DMS53 treated with DMSO at 0.1 percent for 48 hours (cell line): ENCODE data around the gene PCDHGA7.
"Not testable (repeated sequence)": the region's sequence is repeated elsewhere in the genome, so short reads cannot be mapped to it uniquely, and the experiment has no call there.

Experiments used
- DNase-seq: peaks from one replicate; lab custom pipeline; 2025; ENCODE audit not compliant: unreplicated experiment; lab: John Stamatoyannopoulos, UW

Gene PCDHGA7

DNA sequence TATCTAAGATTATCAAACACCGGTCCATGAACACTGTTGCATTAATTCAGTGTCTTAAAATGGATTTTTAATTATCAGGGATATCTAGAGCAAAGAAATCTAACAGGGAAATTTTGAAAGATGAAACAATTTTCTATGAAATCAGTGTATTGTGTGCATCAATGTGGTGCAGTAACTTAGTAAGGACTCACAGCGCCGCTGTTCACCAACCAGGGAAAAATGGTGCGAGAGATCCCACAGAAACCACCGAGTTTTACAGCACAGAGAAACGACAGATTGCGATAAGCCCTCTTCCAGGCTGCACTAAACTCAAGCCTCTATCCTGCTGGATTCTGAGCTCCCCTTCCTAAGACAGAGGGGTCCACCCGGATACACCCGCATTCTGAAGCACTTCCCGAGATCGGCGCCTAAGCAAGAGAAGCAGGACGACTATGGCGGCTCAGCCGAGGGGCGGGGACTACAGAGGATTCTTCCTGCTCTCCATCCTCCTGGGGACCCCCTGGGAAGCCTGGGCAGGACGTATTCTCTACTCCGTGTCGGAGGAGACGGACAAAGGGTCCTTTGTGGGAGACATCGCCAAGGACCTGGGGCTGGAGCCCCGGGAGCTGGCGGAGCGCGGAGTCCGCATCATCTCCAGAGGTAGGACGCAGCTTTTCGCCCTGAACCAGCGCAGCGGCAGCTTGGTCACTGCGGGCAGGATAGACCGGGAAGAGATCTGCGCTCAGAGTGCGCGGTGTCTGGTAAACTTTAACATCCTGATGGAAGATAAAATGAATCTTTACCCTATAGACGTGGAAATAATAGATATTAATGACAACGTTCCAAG is at the start of gene PCDHGA7:
Gene PCDHGA7, plus strand, starts transcription at position 274 of the 826 bp plus-strand sequence. Its CDS starts 158 bp downstream, at position 432.
- peak; percentile 24 for DNase-seq

GRCh38 chr5:141338538-141339306 is 43.8 kb upstream of the PCDHGA7 start, which contains the start of gene PCDHGA2:
PCDHGA2 (plus strand) TSS chr5:141338760.
- DNase-seq = no peak

DNA sequence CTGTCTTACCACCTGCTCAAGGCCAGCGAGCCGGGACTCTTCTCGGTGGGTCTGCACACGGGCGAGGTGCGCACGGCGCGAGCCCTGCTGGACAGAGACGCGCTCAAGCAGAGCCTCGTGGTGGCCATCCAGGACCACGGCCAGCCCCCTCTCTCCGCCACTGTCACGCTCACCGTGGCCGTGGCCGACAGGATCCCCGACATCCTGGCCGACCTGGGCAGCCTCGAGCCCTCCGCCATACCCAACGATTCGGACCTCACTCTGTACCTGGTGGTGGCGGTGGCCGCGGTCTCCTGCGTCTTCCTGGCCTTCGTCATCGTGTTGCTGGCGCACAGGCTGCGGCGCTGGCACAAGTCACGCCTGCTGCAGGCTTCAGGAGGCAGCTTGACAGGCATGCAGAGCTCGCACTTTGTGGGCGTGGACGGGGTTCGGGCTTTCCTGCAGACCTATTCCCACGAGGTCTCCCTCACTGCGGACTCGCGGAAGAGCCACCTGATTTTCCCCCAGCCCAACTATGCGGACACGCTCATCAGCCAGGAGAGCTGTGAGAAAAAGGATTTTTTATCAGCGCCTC is 41.7 kb upstream of the PCDHGA7 start:
- DNase-seq = not testable (repeated sequence)

- no peak for DNase-seq
Observed at GRCh38 chr5:141342773-141343172, 39.8 kb upstream of the PCDHGA7 start.

DNA sequence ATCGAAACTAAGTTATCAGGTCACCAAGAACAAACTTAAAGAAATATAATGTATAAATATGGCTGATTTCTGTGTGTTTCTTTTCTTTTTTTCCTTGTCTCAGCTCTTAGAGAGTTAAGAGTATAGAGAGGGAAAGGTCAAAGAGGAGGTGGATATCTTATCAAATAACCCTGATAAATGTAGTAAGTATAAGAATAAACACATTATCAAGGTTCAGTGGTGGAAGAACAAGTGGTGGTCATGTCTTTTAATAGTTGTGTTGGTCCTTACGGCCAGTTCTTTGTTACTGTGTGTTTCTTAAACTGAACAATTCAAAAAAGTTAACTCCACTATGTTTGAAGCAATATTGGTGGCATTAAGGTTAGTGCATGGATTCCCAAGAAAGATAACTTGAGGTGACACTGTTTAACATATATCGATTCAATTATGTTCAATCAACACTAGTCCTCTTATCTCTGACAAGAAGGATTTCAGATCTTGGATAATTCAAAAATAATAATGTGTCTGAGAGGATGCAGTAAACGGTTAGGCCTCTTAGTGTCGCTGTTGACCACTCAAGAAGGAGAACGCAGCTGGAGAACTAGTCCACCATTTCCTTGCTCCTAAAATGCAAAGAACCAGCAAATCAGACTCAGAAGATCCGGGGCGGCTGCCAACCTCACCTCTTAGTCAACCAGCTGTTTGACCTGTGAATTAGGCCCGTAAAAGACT is 39.1 kb upstream of the PCDHGA7 start, which contains the start of gene PCDHGA3:
Gene PCDHGA3, plus strand, starts transcription at position 588 of the 711 bp plus-strand sequence. CDS start 205 bp downstream, outside the sequence.
- no peak for DNase-seq

- no peak for DNase-seq
Observed at GRCh38 chr5:141343953-141344463, 38.5 kb upstream of the PCDHGA7 start.

GRCh38 chr5:141345327-141345726 is 37.2 kb upstream of the PCDHGA7 start:
- DNase-seq = no peak

GRCh38 chr5:141346017-141346416 is 36.5 kb upstream of the PCDHGA7 start:
- not testable (repeated sequence) for DNase-seq

DNA sequence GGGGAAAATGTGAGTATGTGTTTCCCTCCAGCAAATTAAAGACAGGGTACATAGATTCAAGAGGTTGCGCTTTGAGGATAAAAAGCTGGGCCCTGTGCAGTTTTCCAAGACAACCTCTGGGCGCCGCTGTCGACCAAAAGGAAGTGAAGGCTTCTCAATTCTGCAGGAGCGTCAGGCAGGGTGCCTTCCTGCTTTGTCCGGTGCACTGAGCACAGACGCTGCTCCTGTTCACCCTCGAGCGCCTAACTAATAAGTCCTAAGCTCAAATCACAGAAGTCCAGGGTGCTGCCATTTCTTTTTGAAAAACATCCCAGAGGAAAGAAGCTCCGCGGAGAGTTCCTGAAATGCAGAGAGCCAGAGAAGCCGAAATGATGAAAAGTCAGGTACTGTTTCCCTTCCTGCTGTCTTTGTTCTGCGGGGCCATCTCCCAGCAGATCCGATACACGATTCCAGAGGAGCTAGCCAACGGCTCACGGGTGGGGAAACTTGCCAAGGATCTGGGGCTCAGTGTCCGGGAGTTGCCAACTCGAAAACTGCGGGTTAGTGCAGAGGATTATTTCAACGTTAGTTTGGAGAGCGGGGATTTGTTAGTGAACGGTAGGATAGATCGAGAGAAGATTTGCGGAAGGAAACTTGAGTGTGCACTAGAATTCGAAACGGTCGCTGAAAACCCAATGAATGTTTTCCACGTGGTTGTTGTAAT is 32.5 kb upstream of the PCDHGA7 start, which contains the start of gene PCDHGB1:
Gene PCDHGB1, plus strand, starts transcription at position 183 of the 703 bp plus-strand sequence. Its CDS starts 162 bp downstream, at position 345.
- peak; percentile 85 for DNase-seq

DNA sequence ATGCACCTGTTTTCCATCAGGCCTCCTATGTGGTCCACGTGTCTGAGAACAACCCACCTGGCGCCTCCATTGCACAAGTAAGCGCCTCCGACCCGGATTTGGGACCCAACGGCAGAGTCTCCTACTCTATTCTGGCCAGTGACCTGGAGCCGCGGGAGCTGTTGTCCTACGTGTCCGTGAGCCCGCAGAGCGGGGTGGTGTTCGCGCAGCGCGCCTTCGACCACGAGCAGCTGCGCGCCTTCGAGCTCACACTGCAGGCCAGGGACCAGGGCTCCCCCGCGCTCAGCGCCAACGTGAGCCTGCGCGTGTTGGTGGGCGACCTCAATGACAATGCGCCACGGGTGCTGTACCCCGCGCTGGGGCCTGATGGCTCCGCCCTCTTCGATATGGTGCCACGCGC is 31.0 kb upstream of the PCDHGA7 start:
- no peak for DNase-seq

- DNase-seq = no peak
Observed at GRCh38 chr5:141354900-141355469, 27.6 kb upstream of the PCDHGA7 start, which contains the start of gene PCDHGA4. PCDHGA4 (plus strand) TSS chr5:141355021; CDS start chr5:141355108, 87 bp downstream.

DNA sequence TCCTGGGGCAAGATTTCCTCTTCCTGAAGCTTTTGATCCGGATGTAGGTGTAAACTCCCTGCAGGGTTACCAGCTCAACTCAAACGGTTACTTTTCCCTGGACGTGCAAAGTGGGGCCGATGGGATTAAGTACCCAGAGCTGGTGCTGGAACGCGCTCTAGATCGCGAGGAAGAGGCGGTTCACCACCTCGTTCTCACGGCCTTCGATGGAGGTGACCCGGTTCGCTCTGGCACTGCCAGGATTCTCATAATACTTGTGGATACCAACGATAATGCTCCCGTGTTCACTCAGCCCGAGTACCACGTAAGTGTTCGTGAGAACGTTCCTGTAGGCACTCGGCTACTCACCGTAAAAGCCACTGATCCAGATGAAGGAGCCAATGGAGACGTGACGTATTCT is 26.9 kb upstream of the PCDHGA7 start:
- no peak for DNase-seq

- DNase-seq = no peak
Observed at GRCh38 chr5:141356133-141356532, 26.4 kb upstream of the PCDHGA7 start.

DNA sequence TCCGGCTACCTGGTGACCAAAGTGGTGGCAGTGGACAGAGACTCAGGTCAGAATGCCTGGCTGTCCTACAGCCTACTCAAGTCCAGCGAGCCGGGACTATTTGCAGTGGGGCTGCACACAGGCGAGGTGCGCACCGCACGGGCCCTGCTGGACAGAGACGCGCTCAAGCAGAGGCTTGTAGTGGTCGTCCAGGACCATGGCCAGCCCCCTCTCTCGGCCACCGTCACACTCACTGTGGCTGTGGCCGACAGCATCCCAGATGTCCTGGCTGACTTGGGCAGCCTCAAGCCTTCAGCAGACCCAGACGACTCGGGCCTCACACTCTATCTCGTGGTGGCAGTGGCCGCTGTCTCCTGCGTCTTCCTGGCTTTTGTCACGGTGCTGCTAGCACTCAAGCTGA is 25.6 kb upstream of the PCDHGA7 start:
- DNase-seq = no peak

- no peak for DNase-seq
Observed at GRCh38 chr5:141359790-141360426, 22.6 kb upstream of the PCDHGA7 start, which contains the start of gene PCDHGB2. PCDHGB2 (plus strand) TSS chr5:141359994; CDS start chr5:141360136, 142 bp downstream.

DNA sequence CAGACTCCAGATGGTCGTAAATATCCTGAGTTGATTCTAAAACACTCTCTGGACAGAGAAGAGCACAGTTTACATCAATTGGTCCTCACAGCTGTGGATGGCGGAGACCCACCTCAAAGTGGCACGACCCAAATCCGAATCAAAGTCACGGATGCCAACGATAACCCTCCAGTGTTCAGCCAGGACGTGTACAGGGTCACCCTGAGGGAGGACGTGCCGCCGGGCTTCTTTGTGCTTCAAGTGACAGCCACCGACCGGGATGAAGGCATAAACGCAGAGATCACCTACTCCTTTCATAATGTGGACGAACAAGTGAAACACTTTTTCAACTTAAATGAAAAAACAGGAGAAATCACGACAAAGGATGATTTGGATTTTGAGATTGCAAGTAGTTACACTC is 21.9 kb upstream of the PCDHGA7 start:
- no peak for DNase-seq

DNA sequence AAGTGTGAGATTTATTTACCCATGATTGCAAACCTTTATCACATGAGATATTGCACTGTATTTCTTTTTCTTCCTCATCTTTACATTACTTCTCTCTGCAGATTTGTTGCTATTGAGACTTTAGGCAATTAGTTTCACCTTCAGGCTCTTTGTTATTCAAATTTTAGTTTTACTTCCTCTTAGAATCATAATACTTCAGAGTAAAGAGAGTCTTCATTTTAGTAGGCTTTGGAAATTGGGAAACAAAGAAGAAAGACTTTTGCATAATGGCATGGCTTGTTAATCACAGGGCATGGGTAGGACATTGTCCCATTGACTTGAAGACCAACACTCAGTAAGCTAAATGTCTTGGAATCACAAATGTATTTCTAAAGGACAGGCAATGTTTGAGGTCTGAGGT is 19.8 kb upstream of the PCDHGA7 start:
- DNase-seq = no peak

GRCh38 chr5:141363952-141364660 is 18.4 kb upstream of the PCDHGA7 start, which contains the start of gene PCDHGA5:
PCDHGA5 (plus strand) TSS chr5:141364162; CDS start chr5:141364331, 169 bp downstream.
- no peak for DNase-seq
